Measurements from ENCODE around the gene CAND2.
A peak's percentile ranks its signal among the peaks of the same experiment; 100 is the strongest.
"Not testable (repeated sequence)": the region's sequence is repeated elsewhere in the genome, so short reads cannot be mapped to it uniquely, and the experiment has no call there.

CAND2 gene

GRCh38 chr3:12862387-12862786, 65.9 kb downstream of the CAND2 start:
- no peak for DNase-seq (ENCODE audit: low spot score)

GRCh38 chr3:12865271-12865670, 68.8 kb downstream of the CAND2 start:
- no peak for DNase-seq (ENCODE audit: low spot score)

GRCh38 chr3:12866836-12867235, 70.4 kb downstream of the CAND2 start:
- DNase-seq (ENCODE audit: low spot score) = no peak

- peak; percentile 52 for DNase-seq (ENCODE audit: low spot score)
Measured at GRCh38 chr3:12868039-12869034, 71.9 kb downstream of the CAND2 start.

GRCh38 chr3:12869035-12869621, 72.6 kb downstream of the CAND2 start:
- no peak for DNase-seq (ENCODE audit: low spot score)

GRCh38 chr3:12870942-12871341, 74.5 kb downstream of the CAND2 start:
- DNase-seq (ENCODE audit: low spot score) = peak; percentile 15

- DNase-seq (ENCODE audit: low spot score) = no peak
Measured at GRCh38 chr3:12871404-12871983, 75.0 kb downstream of the CAND2 start.

- no peak for DNase-seq (ENCODE audit: low spot score)
Measured at GRCh38 chr3:12875857-12876836, 79.7 kb downstream of the CAND2 start.

- no peak for DNase-seq (ENCODE audit: low spot score)
Measured at GRCh38 chr3:12877040-12877439, 80.6 kb downstream of the CAND2 start.

GRCh38 chr3:12878141-12878574, 81.7 kb downstream of the CAND2 start:
- DNase-seq (ENCODE audit: low spot score) = no peak

- not testable (repeated sequence) for DNase-seq (ENCODE audit: low spot score)
Measured at GRCh38 chr3:12878758-12879157, 82.3 kb downstream of the CAND2 start.

GRCh38 chr3:12879191-12879815, 82.8 kb downstream of the CAND2 start:
- no peak for DNase-seq (ENCODE audit: low spot score)

- not testable (repeated sequence) for DNase-seq (ENCODE audit: low spot score)
Measured at GRCh38 chr3:12881858-12882257, 85.4 kb downstream of the CAND2 start.

- no peak for DNase-seq (ENCODE audit: low spot score)
Measured at GRCh38 chr3:12882336-12883310, 86.1 kb downstream of the CAND2 start.

- no peak for DNase-seq (ENCODE audit: low spot score)
Measured at GRCh38 chr3:12884186-12884680, 87.8 kb downstream of the CAND2 start.

Measured in CD4-positive, alpha-beta T cell treated with Interleukin-6 at 100 ng/mL for 8 hours (primary cell).